K562 (cell line): Measurements from ENCODE around the gene KPNA1. TPM values are rescaled to one million over a fixed set of nuclear protein-coding genes. Genes with fewer than 3 reads are reported as not detected.
"Not testable (repeated sequence)": the region's sequence is repeated elsewhere in the genome, so short reads cannot be mapped to it uniquely, and the experiment has no call there.

Experiments
- ATAC-seq: fragments of 200-7000 bp; cut with Tn5 transposase; 3 replicates; pipeline ENCODE4 v1.9.1; 2020; ENCODE audit warnings: moderate library complexity
- BruUV-seq: library from RNA; stranded (reverse); fragments of 400-500 nt; replicated peaks from 2 replicates; lab custom pipeline; 2021; lab: Mats Ljungman, UMichigan
- CTCF ChIA-PET: fragments of 300-600 bp; formaldehyde crosslinking; extraction: SDS; loops from one replicate; lab custom pipeline; 2021; ENCODE audit warnings: low intra/inter-chr PET ratio; lab: Yijun Ruan, JAX
- POLR2A ChIA-PET: fragments of 300-600, 350-650 bp; sonication (Branson Sonifier 250); formaldehyde crosslinking; extraction: SDS; loops from one replicate; lab custom pipeline; 2021; ENCODE audit warnings: antibody characterized with exemption, inconsistent platforms; lab: Yijun Ruan, JAX
- DNase-seq, 4 experiments: peaks; one replicate each; pipeline versions ENCODE4 v3.0.0 to v3.0.0-alpha.2; 2011 to 2018; ENCODE audit warnings: low spot score in 3 of 4, mixed read lengths in 3 of 4; ENCODE audit errors: extremely low read depth in 1 of 4
- FAIRE-seq: peaks from 2 replicates; lab custom pipeline; 2011; peaks lifted over from hg19 to GRCh38; lab: Jason Lieb, UNC
- H2AFZ ChIP-seq: 2 replicates; pipeline ENCODE4 v1.6.0; 2011; ENCODE audit warnings: low read depth, low read length, control low read depth, inconsistent platforms
- H3K27ac ChIP-seq: fragments of 200-600 bp; 3 replicates; pipeline ENCODE4 v1.8.0; 2011; ENCODE audit warnings: low read depth, mild to moderate bottlenecking, control low read depth, inconsistent platforms, low read length, moderate library complexity, mixed read lengths; ENCODE audit errors: extremely low read depth
- H3K27me3 ChIP-seq, 2 experiments: fragments of 300-600 bp in 1 of 2; 2 replicates in 1 of 2; 3 replicates in 1 of 2; pipeline versions ENCODE4 v1.6.0 to v1.8.0; 2011; ENCODE audit warnings: inconsistent platforms in 2 of 2, low read length in 2 of 2, mild to moderate bottlenecking in 1 of 2, mixed read lengths in 1 of 2, moderate library complexity in 1 of 2; ENCODE audit not compliant: control insufficient read depth in 2 of 2, insufficient read depth in 2 of 2
- H3K36me3 ChIP-seq: fragments of 300-600 bp; 3 replicates; pipeline ENCODE4 v1.8.0; 2011; ENCODE audit warnings: mild to moderate bottlenecking, low read length, inconsistent platforms; ENCODE audit not compliant: control insufficient read depth, insufficient read depth
- H3K4me1 ChIP-seq, 2 experiments: fragments of 200-600 bp in 1 of 2; replicated peaks in 1 of 2; 2 replicates in 1 of 2; 3 replicates in 1 of 2; pipeline versions ENCODE4 v1.5.1 to v1.8.0; 2011; ENCODE audit warnings: inconsistent platforms in 2 of 2, low read length in 2 of 2, mild to moderate bottlenecking in 1 of 2, mixed read lengths in 1 of 2, moderate library complexity in 1 of 2; ENCODE audit not compliant: control insufficient read depth in 2 of 2, insufficient read depth in 2 of 2
- H3K4me2 ChIP-seq: 2 replicates; pipeline ENCODE4 v1.6.1; 2011; ENCODE audit warnings: low read length, control low read depth, inconsistent platforms, mixed read lengths; ENCODE audit not compliant: insufficient read depth
- H3K4me3 ChIP-seq: fragments of 200-600 bp; sonication (generic), shearing (Covaris generic); 2 replicates; pipeline ENCODE4 v1.5.1; 2016; ENCODE audit warnings: control low read depth, inconsistent platforms
- H3K79me2 ChIP-seq: fragments of 200-600 bp; 3 replicates; pipeline ENCODE4 v1.8.0; 2011; ENCODE audit warnings: low read length, inconsistent platforms; ENCODE audit not compliant: control insufficient read depth, insufficient read depth
- H3K9ac ChIP-seq, 2 experiments: 2 replicates each; pipeline versions ENCODE4 v1.6.0 to v1.6.1; 2011; ENCODE audit warnings: low read depth in 2 of 2, low read length in 2 of 2, control low read depth in 1 of 2, inconsistent platforms in 1 of 2, mild to moderate bottlenecking in 1 of 2, mixed read lengths in 1 of 2; ENCODE audit not compliant: insufficient read depth in 1 of 2
- H3K9me1 ChIP-seq: one replicate; pipeline ENCODE4 v1.6.0; 2011; ENCODE audit warnings: inconsistent platforms, mild to moderate bottlenecking, low read length, moderate library complexity; ENCODE audit not compliant: control insufficient read depth, insufficient read depth
- H3K9me3 ChIP-seq: replicated peaks from 2 replicates; pipeline ENCODE4 v1.5.1; 2011; ENCODE audit warnings: low read depth, low read length, inconsistent platforms; ENCODE audit not compliant: control insufficient read depth, insufficient read depth
- H4K20me1 ChIP-seq: replicated peaks from 2 replicates; pipeline ENCODE4 v1.6.1; 2011; ENCODE audit warnings: low read length, inconsistent platforms, mixed read lengths; ENCODE audit not compliant: control insufficient read depth, insufficient read depth
- C11orf30 ChIP-seq: fragments of 450-650 bp; IDR thresholded peaks from 2 replicates; pipeline ENCODE4 v1.6.1; 2016; ENCODE audit warnings: low read depth, mild to moderate bottlenecking
- CEBPG ChIP-seq, 3 experiments: fragments of 200-800 bp in 1 of 3; sonication (Bioruptor generic) in 1 of 3; sonication (generic) in 1 of 3; formaldehyde crosslinking in 1 of 3; IDR thresholded peaks in 2 of 3; conservative IDR thresholded peaks in 1 of 3; 2 replicates each; pipeline versions ENCODE4 v1.6.1 to v1.8.0; 2016 to 2022; ENCODE audit warnings: missing compliant biosample characterization in 2 of 3, missing genetic modification characterization in 2 of 3, mild to moderate bottlenecking in 1 of 3, missing genetic modification reagents in 1 of 3
- EP400 ChIP-seq: fragments of 450-650 bp; IDR thresholded peaks from 2 replicates; pipeline ENCODE4 v1.6.1; 2017; ENCODE audit warnings: antibody characterized with exemption, mild to moderate bottlenecking, moderate library complexity
- ETV1 ChIP-seq: fragments of 450-650 bp; conservative IDR thresholded peaks from 2 replicates; pipeline ENCODE4 v1.6.1; 2016; ENCODE audit warnings: missing genetic modification characterization, control low read depth, low read depth, missing compliant biosample characterization
- MYBL2 ChIP-seq, 2 experiments: fragments of 450-650 bp in 1 of 2; sonication (generic) in 1 of 2; formaldehyde crosslinking in 1 of 2; IDR thresholded peaks; 2 replicates each; pipeline versions ENCODE4 v1.6.1 to v1.8.1; 2017 to 2022; ENCODE audit warnings: borderline replicate concordance in 1 of 2, inconsistent platforms in 1 of 2, low read depth in 1 of 2, mild to moderate bottlenecking in 1 of 2, missing genetic modification reagents in 1 of 2, moderate library complexity in 1 of 2
- PCBP1 ChIP-seq: fragments of 200-400 bp; formaldehyde crosslinking; IDR thresholded peaks from 2 replicates; pipeline ENCODE4 v1.6.1; 2018; ENCODE audit warnings: mild to moderate bottlenecking, low read depth, low read length; ENCODE audit not compliant: poor library complexity, severe bottlenecking
- SPI1 ChIP-seq: IDR thresholded peaks from 2 replicates; pipeline ENCODE4 v1.6.1; 2011; ENCODE audit warnings: low read depth, low read length, control low read depth, borderline replicate concordance
- XRCC5 ChIP-seq: fragments of 200-400 bp; formaldehyde crosslinking; IDR thresholded peaks from 2 replicates; pipeline ENCODE4 v1.6.1; 2017; ENCODE audit warnings: low read depth, mild to moderate bottlenecking, low read length
- ZBTB2 ChIP-seq: fragments of 450-650 bp; IDR thresholded peaks from 2 replicates; pipeline ENCODE4 v1.6.1; 2016; ENCODE audit warnings: antibody characterized with exemption
- WGBS: fragments of 100-300 bp; shearing (Covaris generic); methylation state at CpG from one replicate; pipeline ENCODE4 v1.1.6; 2016; ENCODE audit warnings: low coverage, mixed read lengths; ENCODE audit not compliant: insufficient coverage; ENCODE audit errors: missing lambda C conversion rate; 5-methylcytosine and 5-hydroxymethylcytosine counted together
- in situ Hi-C: fragments of 300-500 bp; cut with MboI; formaldehyde crosslinking; loops from 4 replicates; pipeline ENCODE4 v1.15.0; 2018; ENCODE audit warnings: inconsistent platforms, mixed read lengths
- intact Hi-C: fragments of 100-400 bp; cut with micrococcal nuclease; formaldehyde crosslinking; loops from 2 replicates; pipeline ENCODE4 v1.14.2; 2022
- polyA plus RNA-seq, 8 experiments: library from polyadenylated mRNA; depleted of rRNA in 4 of 8; stranded (reverse) in 5 of 8; unstranded in 3 of 8; fragments of >200 nt; fragmentation: Nextera tagmentation in 2 of 8; fragmentation: Illumina TruSeq in 1 of 8; extraction: Ambion mirVana in 2 of 8; extraction: Trizol in 1 of 8; gene quantifications; 2 replicates each; pipeline versions ENCODE4 v1.2.1 to v1.2.3, GENCODE V29; 2011 to 2014; ENCODE audit warnings: inconsistent platforms in 1 of 8, missing spikeins in 1 of 8
- total RNA-seq, 7 experiments: library from RNA; depleted of rRNA in 6 of 7; stranded (reverse); fragments of >200 nt in 6 of 7; fragmentation: Illumina TruSeq in 2 of 7; extraction: Trizol in 2 of 7; gene quantifications; 2 replicates each; pipeline versions ENCODE4 v1.2.1 to v1.2.3, GENCODE V29; 2011 to 2021; ENCODE audit warnings: low replicate concordance in 1 of 7

Gene KPNA1
- total and polyA plus RNA-seq, 9 of the 15 experiments (the other 6 are each of a cell fraction or from before 2014, with no cell fraction given): 9.3 to 53.8 (median 33.5) TPM

- H3K9ac ChIP-seq, DNase-seq, BruUV-seq, H2AFZ ChIP-seq, in situ Hi-C loops, intact Hi-C loops, POLR2A ChIA-PET, CTCF ChIA-PET, H3K9me3 ChIP-seq, H3K27ac ChIP-seq, FAIRE-seq, H3K9me1 ChIP-seq, H3K27me3 ChIP-seq, H3K4me2 ChIP-seq, ATAC-seq, H3K4me3 ChIP-seq, H3K36me3 ChIP-seq: not testable (repeated sequence)
- peaks cover 4 to 21% of the 10 kb centered on the region in 2 experiments; a peak in 3 of 5 replicates for H3K4me1 ChIP-seq
- WGBS: 68% methylated on average over 5 of the region's 6 CpGs
- peaks cover 15% of the 10 kb centered on the region for H4K20me1 ChIP-seq
- H3K79me2 ChIP-seq: peaks cover 94% of the 10 kb centered on the region
These were observed 13.8 kb downstream of the KPNA1 start for GRCh38 chr3:122500964-122501363.

- Histone ChIP-seq H3K27me3 (no peaks in the 10 kb centered on the region), H3K9me3 (no peaks in the 10 kb centered on the region), H3K79me2 (peaks cover 65% of the 10 kb centered on the region), H3K36me3 (peaks cover 33% of the 10 kb centered on the region; the same call in 1 of the 3 replicates), H4K20me1 (peaks cover 15% of the 10 kb centered on the region; the same call in 1 of the 2 replicates), H3K9ac (no peak overlapping the region), H3K4me2 (no peak overlapping the region), H3K9me1 (no peaks in the 10 kb centered on the region), H2AFZ (no peak overlapping the region), H3K27ac (no peak overlapping the region), H3K4me1 (peaks cover 4 to 16% of the 10 kb centered on the region in 2 experiments; a peak in 3 of 5 replicates), H3K4me3 (no peak overlapping the region)
- DNase-seq: no peak
- CTCF ChIA-PET: no interaction called here
- peak; percentile 58 for ATAC-seq
- no TSS peak for BruUV-seq
- no peak for FAIRE-seq
- WGBS: 0% methylated on average over 1 of the region's 1 CpG
- in situ Hi-C loops (no loop called here), intact Hi-C loops (no loop called here)
- POLR2A ChIA-PET: no interaction called here
- TF ChIP-seq PCBP1 (no peak), C11orf30 (no peak), XRCC5 (no peak), ZBTB2 (no peak), CEBPG (CRISPR knock-in tag; IDR thresholded peaks at IDR 0.05) (no peak), CEBPG (tag; conservative IDR thresholded peaks at IDR 0.05 in 1 of 2, IDR thresholded peaks at IDR 0.05 in 1 of 2) (no peak), EP400 (no peak), SPI1 (no peak), ETV1 (tag) (peak; percentile 33; the same call in 1 of the 2 replicates), MYBL2 (IDR thresholded peaks at IDR 0.05; ENCODE audit: low read depth) (no peak), MYBL2 (CRISPR knock-in tag; IDR thresholded peaks at IDR 0.05; ENCODE audit: borderline replicate concordance) (no peak)
These were observed 16.6 kb downstream of the KPNA1 start for GRCh38 chr3:122498152-122498551.
